Astrocyte of the hippocampus (primary cell): ENCODE measurements around the gene SEPTIN3.

Experiments used
- DNase-seq: peaks from one replicate; pipeline ENCODE4 v3.0.0; 2011; ENCODE audit warnings: low read depth, low spot score

SEPTIN3 gene

GRCh38 chr22:42018224-42018623 is 49.0 kb downstream of the SEPTIN3 start:
- no peak for DNase-seq
